GM21717 (cell line): ENCODE results near the gene APBA2.

ENCODE experiments used
- ATAC-seq: cut with Tn5 transposase; IDR thresholded peaks from one replicate; pipeline ENCODE4 v1.9.1; 2021; ENCODE audit warnings: mild to moderate bottlenecking, moderate library complexity; ENCODE audit not compliant: unreplicated experiment

Gene APBA2

DNA sequence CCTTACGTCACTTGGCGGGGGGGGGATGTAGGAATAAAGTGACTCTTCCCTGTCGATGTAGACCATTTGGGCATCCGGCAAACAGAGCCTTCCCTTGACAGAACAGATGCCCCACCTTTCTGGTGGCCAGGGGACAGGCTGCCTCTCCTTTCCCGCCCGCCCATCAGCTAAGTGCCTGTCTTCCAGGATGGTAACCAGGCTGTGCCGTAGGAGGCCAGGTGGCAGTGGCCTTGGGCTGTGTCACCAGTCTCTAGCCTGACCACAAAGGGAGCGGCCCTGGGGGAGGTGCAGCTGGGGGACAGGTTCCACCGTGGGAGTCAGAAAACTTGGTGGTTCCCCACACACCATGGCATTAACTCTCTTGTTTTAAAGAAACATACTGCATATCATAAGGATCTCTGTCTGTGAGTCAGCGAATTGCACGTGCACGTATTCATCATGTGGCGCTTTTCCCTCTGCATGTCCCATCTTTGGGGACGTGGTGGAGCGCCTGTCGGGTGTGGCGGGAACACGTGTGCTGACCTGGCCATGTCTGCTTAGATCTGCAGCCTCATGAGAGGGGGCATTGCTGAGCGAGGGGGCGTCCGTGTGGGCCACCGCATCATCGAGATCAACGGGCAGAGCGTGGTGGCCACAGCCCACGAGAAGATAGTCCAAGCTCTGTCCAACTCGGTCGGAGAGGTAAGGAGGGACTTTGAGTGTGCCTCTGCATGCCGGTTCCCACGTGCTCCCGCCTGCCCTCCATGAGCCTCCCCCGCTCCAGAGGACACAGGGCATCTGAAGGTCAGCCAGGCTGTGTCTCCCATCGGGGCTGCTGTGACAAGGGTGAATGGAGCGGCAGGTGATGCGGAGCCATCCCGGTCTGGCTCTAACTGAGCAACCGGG is 227.8 kb downstream of the APBA2 start:
- no peak for ATAC-seq

DNA sequence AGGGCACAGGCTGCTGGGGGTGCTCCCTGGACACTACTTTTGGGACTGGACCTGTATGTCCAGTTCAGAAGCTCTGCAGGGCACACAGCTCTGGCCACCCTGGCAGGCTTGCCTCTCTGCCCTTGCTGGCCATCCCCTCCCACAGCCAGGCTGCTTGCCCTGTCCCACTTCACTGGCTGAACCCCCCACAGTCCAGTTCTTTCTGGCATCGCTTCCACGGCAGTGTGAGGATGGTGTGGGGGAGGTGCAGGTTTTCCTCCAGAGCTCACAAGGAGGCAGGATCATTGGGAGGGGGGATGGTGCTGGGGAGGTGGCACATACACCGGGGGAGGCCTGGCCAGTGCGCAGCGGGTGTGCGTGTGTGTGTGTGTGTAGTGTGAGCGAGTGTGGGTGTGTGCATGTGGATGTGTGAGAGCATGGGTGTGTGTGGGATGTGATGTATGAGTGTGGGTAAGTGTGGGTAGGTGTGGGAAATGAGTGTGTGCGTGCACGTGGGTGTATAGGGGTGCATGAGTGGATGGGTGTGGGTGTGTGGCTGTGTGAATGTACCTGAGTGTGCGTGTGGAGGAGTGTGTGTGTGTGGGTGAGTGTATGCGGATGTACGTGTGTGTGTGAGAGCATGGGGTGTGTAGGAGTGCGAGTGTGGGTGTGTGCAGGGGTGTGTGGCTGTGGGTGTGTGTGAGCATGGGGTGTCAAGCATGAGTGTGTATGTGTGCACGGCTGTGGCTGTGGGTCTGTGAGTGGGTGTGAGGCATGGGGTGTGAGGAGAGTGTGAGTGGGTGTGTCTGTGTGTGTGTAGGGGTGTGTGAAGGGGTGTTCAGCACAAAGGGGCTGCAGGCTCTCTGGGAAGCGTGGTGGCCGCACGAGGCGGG is 228.7 kb downstream of the APBA2 start:
- ATAC-seq, result no peak

DNA sequence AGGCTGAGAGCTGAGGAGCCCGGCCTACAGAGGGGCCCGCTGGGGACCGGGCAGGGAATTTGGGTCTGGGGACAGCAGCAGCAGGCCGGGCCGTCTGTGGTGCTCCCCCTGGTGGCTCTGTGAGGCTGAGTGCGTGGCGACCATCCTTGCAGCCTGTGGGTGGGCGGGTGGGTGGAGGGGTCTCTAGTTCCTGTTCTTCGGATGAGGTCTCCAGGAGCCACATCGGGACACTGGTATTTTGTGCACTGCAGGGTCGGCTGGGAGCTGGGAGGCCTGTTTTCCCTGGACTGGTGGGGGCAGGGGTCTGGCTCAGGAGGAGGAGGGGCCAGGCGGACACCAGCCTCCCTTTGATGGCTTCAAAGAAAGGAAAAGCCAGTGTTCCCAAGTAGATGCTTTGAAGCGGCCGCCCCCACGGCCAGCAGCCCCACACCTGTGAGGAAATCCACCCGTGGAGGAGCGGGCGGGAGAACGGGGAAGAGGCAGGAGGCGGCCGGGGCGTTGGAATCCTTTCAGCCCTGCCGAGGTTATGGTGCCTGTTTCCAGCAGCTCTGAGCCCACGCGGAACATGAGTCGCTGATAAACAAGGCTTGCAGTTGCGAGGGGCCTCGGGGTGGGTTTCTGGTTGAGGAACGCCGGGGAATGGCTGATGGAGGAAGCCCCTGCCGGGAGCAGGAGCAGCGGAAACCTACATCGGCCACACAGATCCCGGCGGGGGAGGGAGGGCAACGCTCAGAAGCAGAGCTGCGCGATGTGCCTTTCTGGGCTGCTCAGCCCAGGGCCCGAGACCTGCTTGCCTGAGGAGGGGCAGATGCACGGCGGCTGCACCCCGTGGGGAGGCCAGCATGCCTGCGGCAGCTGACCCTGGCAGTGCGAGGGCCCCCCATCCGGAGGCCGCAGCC is 229.6 kb downstream of the APBA2 start:
- no peak for ATAC-seq

DNA sequence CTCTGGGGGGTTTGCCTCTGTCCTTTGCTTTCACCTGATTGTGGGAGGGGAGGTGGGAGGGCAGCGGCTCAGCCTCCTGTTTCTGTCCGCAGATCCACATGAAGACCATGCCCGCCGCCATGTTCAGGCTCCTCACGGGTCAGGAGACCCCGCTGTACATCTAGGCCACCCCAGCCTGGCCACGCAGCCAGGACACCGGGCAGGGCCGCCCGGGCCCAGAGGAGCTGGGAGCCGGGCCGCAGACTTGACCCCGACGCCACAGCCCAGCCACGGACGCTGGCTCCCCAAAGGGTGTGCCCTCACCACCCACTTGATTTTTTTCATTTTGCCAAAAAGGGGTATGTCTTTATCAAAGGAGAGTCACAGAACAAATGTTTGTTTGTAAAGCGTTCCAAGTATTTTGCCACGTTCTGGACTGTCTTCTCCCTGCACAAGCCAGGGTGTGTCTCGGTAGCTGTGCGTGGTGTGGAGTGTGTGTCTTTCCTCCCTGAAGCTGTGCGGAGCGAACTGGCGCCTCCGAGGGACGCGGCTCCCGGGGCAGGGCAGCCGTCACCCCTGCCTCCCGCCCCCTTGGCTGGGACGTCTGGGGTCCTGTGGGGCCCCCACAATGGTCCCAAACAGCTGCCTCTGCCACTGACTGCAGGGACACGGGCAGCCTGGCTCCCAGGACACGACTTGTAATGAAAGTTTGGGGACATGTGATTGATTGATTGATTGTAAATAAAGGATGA is 231.4 kb downstream of the APBA2 start:
- no peak for ATAC-seq

DNA sequence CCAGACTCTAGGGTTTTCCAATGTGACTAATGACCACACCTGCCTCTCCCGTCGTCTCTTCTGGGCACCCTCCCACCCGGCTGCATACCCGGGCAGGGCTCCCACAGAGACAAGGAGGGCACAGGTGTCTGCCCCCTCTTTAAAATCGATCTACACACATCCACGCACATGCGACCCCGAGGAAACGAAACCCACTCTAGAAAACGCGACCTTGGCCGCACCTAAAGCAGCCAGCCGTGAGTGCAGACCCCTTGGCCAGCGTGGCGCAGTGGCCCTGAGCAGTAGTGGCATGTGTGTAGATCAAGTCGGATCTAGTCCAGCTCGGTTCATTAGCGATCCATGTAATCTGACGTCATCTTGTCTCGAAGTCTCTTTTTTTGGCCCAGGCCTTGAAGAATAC is 232.0 kb downstream of the APBA2 start:
- no peak for ATAC-seq

DNA sequence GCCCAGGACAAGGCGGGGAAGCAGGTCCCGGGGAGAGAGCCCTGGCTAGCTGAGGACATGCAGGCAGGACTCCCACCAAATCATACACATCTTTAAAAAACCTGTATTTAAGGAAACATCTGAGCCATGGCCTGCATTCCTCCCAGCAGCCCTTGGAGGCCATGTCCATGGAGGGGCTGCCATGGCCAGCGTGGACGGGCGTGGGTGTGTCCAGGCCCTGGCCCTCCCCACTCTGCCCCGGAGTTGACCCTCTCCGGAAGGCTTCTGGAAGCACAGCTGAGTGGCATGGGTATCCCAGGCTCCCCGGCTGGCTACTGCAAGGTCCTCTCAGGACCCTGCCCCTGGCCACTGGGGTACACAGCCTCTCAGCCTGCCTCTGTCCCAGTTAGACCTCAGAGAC is 234.1 kb downstream of the APBA2 start:
- no peak for ATAC-seq

DNA sequence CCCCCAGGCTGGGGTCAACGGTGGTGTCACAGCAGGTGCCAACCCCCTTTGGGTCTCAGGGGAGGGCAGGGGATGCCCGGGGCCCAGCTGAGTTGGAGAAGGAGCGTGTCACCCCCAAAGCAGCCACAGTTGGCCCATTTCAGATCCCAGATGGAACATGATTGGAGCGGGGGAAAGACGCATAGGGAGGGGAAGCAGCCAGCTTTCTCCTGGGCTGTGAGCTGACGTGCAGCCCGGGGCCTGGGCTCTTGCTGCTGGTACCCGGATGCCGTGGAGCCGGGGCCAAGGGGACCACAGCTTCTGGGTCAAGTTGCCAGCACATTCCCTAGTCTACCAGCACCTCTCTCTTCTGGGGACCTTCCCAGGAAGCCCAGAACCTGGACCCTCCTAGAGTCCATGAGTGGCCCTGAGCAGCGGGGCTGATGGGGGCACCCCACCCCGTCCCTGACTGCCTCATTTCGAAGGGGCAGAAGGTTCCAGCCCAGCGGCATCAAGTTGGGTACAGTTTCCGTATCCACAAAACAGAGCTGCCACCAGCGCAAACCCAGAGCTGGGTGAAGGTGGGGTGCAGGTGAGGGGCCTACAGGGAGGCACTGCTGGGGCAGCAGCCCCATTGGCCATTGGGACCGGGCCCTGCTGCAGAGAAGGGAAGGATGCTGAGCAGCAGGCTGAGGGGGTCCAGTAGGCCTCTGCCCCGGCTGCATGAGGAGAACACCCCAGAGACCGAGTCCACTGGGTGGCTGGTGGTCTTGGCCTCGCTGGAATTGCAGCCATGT is 235.0 kb downstream of the APBA2 start:
- ATAC-seq, result no peak

DNA sequence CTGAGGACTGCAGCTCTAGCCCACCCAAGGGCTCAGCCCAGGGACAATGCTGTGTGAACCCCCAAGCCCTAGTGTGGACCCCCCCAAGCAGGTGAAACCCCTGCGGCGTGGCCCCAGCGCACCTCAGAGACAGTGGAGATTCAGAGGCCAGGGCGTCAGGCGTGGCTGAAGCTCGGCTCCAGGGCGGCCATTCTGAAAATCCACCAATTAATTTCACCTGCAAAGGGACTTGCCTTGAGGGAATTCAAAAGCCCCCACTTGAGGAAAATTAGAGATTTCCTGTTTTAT is 235.5 kb downstream of the APBA2 start:
- ATAC-seq, result no peak

DNA sequence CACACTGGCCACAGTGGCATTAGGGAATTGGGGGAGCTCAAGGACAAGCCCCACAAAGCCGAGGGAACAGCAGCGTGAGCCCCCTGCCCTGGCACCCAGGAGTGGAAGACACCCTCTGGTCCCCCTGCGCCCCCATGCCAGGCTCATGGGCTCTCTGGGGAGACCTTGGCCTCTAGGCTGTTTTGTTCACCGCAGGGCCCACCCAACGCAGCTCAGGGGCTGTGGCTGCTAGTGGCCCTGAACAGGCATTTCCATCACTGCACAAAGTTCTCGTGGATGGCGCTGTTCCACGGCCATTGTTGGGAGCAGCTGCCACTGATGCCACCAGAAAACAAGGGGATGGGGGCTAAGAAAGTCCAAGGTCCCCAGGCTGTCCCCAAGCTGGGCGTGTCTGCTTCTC is 236.1 kb downstream of the APBA2 start:
- ATAC-seq, result no peak

DNA sequence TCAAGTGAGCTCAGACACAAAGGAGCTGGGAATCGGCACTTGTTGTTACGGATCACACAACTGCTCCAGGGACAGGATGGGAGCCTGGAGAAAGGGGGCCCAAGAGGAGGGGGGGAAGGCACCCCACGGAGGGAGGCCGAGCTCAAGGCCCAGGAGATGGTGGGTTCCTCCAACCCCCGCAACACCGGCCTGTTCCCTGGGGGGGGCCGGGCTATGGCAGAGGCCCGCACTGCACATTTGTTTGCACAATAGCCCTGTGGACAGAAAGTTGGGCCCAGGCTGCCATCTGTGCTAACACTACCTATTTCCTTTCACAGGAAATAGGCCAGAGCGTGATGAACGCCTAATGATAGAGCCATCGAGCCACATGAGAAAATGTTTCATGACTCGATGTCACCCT is 236.7 kb downstream of the APBA2 start:
- ATAC-seq, result no peak

DNA sequence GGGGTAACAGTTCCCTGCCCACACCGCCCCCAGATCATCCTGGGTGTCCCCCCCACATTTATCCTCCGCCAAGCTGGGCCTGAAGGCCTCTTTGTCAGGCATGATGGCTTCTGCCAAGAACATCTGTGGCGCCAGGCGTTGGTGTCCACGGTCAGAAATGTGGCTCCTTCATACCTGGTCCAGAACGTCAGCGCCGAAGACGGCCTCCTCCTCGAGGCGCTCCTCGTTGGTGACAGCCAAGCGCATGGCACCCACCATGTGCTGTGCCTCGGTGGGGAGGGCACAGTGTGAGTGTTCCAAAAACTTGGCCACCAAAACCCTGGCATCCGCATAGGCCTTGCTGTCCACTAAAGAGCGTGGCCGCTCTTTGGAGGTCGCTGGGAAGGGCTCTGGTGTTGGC is 237.4 kb downstream of the APBA2 start:
- ATAC-seq, result no peak

DNA sequence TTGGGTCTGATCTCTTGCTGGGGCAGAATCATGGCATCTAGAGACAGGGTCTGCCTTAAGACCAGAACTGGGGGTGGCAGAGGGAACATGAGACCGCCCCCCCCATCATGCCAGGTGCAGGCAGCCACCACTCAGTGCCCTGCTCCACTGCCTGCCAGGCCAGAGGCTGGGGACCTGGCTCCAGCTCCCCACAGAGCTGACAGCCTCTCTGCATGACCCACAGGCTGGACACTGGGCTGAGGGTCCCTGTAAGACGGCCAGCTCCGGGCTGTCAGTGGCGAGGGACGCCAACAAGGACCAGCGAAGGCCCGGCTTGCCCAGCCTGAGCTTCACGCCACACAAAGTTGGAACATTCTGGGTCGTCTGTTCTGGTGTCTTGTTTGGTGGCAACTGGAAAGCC is 238.2 kb downstream of the APBA2 start:
- no peak for ATAC-seq

DNA sequence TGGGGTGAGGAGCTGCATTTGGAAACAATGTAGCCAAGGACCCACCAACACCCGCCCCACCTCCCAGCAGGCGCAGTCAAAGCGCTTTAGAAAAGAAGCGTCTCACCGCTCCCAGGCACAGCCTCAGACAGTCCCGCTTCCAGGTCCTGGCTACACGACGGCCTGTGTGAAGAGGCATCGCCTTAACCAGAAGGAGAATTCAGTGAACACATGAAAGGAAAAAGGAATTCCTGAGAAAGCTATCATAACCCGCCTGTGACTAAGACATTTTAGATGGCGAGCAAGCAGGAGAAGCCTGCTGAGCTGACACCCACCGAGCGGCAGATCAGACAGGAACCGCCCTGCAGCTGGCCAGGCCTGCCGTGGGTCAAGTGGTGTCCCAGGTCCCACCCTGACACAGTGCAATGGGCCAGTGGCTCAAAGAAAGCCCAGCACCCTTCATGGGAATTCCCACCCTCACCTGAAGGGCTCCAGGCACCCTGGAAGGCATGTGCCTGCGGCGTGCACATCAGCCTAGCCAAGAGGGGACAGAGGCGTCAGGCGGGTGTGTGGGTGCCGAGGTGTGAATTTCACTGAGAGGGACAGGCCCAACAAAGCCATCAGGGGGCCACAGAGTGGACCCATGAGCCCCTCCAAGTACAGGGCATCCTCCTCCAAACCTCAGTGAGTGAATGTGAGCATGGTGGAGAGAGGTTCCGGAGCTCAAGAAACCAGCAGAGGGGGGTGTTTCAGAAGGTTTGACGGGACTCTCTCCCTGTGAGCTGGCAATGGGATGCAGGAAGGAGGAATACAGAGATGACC is 239.0 kb downstream of the APBA2 start:
- ATAC-seq, result no peak

DNA sequence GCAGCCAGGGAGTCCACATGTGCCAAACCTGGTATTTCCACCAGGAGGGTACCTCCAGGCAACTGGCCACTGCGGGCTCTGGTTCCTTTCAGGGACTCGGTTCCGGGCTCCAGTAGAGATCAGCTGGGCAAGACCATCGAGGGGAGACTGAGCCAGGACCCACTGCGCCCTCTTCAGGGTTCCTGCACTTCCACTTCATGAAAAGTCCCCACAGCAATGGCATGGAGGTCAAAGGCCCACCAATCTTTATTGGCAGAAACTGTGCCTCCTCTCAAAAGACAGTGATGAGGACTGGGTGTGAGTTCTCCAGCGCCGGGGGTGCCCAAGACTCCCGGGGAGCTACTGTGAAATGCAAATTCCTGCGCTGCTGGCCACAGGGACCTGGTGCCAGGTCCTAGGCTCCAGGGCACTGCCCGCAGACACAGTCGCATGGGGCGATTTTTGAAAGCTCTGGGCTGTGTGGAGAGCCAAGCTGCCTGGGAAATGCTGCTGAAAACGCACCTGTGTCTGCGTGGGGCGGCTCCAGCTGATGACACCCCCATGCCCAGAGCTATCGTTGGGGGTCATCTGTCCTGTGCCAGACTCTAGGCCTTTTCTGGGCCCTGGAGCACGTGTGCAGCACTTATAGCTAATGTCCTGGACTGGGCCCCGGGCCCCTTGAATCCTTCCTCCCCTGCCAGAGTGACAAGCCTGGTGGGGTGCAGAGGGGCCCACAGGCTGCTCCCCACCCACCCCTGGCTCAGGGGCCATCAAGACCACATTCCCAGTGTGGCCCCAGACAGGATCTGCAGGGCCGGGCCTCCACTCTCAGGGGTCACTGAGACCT is 239.8 kb downstream of the APBA2 start:
- no peak for ATAC-seq

DNA sequence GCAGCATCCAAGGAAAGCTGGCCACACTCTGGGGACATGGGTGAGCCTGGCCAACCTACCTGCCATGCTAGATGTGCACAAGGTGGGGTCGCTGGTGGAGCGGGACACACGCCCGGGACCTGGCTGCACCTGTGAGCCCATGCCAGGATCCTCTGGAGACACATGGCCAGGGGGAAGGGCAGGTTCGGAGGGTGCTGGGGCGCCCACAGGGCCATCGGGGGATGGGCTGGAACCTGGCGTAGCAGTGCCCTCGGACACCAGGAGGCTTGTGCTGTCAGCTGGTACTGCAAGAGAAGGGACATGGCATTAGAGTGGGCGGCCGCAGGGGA is 240.4 kb downstream of the APBA2 start:
- ATAC-seq, result no peak

DNA sequence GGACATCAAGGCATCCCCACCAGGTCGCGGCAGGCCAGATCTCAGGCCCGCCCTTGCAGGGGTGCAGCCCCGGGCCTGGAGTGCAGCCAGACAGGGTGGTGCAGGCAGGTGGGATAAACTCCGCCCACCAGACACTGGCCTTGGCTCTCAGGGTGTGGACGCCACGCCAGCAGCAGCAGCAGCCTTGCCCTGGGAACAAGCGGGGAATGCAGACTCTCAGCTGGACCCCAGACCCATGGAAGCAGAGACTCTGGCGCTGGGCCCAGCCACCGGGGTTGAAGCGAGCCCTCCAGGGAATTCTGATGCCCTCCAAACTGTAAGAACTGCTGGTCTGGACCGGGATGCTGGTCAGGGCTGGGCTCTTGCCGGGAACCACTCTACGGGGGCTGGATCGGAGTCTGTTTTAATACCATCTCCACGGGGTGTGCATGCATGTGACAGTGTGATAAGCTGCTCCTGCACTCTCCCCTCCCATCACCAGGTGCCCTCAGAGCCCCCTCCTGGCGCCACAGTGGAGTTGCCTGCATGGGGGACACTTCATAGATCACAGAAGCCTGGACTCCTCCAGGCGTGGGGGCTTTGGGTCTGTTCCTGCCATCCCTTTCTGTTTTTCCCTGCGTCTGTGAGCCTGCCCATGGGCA is 241.2 kb downstream of the APBA2 start:
- no peak for ATAC-seq

DNA sequence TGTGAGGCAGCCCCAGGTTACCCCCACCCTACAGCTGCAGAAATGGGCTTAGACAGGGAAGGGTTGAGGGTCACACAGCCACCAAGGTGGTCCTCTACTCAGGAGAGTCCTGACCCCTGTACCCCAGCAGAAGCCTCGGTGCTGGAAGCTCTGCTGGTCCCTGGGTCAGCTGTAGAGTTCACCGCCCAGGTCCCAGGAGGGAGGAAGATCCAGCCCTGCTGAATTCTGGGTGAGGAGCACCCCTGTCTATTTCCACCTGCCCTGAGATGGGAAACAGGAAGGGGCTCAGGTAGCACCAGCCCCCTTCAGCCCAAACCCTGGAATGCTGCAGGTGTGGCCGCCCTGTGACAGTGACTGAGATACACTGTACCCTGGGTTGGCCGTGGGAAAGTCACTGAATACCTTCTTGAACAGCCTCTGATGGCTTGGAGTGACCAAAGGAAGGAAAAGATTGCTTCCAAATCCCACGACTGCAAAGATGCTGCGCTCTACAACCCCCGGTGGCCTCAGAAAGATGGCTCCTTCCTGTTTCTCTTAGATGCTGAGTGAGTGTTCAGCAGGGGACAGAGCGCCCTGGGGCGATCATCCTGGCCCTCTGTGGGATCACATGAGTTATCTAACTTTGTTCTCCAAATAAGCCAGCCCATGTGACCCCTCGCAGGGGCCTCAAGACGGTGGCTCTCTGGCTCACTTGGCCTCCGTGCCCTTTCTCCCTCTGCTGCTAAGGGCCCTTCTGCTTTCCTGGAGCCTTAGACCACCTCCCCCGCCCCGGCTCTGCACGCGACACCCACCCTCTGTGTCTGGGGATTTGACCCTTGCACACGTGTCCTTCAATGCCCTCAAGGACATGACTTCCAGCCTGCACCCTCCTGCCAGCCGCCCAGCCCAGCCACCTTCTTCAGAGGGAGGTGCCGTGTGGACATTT is 242.0 kb downstream of the APBA2 start:
- no peak for ATAC-seq
